ENCODE data around the gene PODNL1.
"Not testable (repeated sequence)": the region's sequence is repeated elsewhere in the genome, so short reads cannot be mapped to it uniquely, and the experiment has no call there.

The PODNL1 gene

GRCh38 chr19:13972368-13973155, 34.3 kb upstream of the PODNL1 start:
- DNase-seq, result no peak

GRCh38 chr19:13971868-13972267, 33.7 kb upstream of the PODNL1 start:
- DNase-seq, result not testable (repeated sequence)

GRCh38 chr19:13969897-13970296, 31.7 kb upstream of the PODNL1 start:
- DNase-seq, result no peak

GRCh38 chr19:13968999-13969398, 30.8 kb upstream of the PODNL1 start:
- DNase-seq, result no peak

- no peak for DNase-seq
Measured at GRCh38 chr19:13968383-13968935, 30.2 kb upstream of the PODNL1 start.

- DNase-seq, result not testable (repeated sequence)
Measured at GRCh38 chr19:13967206-13967605, 29.0 kb upstream of the PODNL1 start.

GRCh38 chr19:13966684-13967128, 28.5 kb upstream of the PODNL1 start:
- no peak for DNase-seq

DNA sequence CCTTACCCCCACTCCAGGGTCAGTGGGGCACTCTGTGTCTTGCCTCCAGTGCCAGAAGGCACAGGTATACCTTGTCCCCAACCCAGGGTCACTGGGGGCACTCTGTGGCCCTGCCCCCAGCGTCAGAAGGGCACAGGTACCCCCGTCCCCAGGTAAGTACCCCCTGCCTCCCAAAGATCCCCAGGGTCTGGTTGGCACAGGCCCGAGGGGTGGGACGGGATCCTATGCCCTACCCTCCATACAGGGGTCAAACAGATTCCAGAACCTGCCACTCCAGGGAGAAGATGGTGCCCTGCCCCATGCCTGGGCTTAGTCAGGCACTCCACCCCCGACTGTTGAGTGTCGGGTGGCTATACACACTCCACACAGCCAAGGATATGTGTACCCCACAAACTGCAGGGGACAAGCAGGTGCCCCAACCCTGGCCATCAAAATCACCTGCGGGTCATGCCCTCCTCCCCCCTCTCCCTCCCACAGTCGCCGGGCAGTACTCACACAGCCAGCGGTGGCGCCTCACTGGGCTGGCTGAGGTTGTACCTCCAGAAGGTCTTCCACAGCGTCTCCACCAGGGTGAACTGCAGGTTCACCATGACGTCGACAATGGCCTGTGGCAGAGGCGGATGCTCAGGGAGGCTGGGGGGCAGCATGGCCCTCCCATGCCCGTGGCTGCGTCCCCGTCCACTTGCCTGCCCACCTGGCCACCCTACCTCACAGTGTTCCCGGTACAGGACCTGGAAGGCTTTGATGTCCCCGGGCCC, 27.9 kb upstream of the PODNL1 start:
- no peak for DNase-seq

DNA sequence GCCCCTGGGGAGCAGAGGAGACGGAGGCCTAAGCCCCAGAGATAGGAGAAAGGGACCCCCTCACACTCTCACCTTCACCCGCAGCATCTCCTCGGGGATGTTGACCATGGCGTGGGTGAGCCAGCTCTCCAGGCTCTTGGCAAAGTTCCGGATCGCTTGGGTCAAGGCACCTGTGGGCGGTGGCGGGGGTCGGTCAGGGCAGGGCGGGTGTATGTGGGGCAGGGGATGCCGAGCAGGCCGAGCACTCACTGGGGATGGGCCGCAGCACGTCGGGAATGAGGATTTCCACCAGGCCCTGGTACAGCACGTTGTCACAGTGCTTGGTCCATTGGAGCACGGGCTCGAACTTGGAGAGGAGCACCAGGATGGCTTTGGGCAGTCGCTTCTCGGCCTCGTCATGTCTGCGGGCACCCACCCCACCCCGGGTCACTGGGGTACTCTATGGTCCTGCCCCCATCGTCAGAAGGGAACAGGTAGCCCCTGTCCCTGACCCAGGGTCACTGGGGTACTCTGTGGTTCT, 27.2 kb upstream of the PODNL1 start:
- no peak for DNase-seq

GRCh38 chr19:13964776-13965175, 26.6 kb upstream of the PODNL1 start:
- DNase-seq, result no peak

DNA sequence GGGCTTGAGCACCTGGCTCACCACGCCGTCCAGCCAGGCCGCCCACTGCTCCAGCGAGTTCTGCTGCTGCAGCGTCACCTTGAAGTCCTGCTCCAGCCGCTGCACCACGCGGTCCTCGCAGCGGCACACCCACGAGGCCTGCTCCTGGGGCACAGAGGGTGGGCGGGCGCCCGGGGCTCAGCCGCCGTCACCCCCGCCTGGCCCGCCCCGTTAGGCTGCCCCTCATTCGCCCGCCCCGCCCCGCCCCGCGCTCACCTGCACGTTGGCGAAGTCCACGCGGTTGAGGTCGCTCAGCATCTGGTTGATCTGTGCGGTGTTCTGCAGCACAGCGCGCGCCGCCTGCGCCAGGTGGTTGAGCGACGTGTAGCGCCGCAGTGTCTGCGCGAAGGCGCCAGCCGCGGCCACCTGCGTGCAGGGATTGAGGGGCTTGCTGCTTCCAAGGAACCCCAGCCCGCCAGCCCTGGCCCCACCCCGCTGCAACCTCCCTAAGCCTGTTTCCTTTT, 25.4 kb upstream of the PODNL1 start:
- DNase-seq, result no peak

- peak; percentile 36 for DNase-seq
Measured at GRCh38 chr19:13962699-13963602, 24.7 kb upstream of the PODNL1 start.

DNA sequence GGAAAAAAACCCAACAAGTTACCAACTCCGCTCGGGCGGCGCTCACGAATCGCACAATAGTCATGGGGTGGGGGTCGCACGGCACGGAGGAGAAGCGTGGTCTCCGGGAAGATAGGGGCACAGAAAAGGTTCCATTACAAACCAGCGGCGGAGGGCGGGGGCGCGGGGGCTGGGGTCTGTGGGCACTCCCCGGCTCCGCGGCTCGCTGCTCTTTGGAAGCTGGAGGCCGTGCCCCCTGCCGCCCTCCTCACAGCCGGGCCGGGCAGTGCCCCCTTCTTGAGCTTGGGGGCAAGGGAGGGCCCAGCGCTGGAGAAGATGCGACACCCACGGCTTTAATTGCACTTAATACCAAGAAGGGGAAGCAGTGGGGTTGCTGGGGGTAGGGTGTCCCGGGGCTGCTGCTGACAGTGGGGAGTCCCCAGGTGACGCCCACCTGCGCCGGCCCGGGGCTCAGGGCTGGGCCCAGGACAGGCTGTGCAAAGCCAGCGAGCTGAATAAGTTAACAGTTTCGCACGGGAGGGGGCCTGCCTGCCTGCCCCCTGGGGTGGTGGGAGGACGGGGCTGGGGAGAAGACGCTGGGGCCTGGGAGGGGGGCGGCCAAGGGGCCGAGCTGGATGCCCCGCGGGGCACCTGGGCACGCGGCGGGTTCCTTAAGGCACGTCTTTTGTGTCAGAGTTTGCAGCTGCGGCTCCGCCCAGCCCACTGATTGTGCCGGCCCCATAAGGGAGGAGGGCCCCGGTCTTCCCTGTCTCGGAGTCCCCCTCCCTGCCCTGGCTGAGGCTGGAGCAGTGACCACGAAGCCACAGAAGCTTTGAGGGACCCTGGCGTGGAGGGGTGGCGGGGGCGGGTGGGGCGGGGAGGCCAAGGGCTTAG, 23.8 kb upstream of the PODNL1 start:
- DNase-seq, result no peak

DNA sequence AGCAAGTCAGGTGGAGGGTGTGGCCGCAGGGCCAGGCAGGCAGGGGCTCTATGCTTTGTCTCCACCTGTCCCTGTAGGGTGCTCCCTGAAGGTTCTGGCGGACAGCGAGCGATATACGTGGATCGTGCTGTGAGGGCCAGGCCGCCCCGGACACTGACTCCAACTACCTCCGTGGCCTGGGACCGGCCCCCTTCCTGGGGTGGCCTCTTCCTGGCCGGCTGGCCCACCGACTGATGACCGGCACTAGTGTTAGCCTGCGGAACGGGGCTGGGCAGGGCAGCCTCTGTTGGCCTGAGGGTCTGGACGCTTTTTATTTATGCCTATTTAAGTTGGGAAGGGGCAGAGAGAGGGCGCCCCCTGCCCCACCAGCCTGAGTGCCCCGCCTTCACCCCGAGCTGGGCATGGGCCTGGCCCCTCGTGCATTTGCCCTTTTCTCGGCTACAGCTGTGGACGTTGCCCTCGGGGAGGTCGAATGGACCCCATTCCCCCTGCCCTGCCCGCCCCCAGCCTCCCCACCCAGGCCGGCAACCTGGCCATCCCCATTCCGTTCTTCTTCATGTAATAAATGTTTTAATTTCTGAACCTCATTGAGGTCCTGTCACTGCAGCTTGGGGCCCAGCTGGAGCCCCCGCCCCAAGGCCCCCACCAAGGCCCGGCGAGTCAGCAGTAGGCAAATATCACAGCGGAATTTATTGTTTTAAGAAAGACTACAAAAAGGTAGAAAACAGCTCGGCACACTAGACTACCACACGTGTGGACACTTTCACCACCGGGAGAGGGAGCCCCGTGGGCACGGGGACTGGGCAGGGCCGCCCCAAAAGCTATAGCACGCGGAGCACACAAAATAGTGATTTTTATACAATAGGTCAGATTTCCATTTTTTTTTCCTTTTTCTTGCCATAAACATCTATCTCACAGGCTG, 22.9 kb upstream of the PODNL1 start:
- DNase-seq, result no peak

GRCh38 chr19:13959962-13960862, 22.0 kb upstream of the PODNL1 start:
- DNase-seq, result no peak

DNA sequence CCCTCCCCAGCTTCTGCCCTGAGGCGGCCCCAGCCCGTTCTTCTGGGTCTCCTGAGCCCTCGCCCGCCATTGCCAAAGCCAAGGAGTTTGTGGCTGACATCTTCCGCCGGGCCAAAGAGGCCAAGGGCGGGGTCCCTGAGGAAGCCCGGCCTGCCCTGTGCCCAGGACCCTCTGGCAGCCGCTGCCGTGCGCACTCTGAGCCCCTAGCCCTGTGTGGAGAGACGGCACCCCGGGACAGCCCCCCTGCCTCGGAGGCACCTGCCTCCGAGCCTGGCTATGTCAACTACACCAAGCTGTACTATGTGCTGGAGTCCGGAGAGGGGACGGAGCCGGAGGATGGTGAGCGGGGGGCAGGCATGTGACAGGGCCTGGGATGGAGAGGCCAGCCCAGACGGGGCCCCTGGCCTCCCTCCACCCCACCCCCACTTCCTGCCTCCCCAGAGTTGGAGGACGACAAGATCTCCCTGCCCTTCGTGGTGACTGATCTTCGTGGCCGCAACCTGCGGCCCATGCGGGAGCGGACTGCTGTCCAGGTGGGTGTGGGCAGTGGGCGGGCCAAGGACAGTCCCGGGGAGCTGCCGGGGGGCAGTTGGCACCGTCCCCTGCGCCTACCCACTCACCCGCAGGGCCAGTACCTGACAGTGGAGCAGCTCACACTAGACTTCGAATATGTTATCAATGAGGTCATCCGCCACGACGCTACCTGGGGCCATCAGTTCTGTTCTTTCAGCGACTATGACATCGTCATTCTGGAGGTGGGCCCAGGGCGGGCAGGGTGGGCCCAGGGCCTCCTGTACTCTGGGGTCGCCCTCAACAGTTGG, 21.1 kb upstream of the PODNL1 start:
- no peak for DNase-seq

- DNase-seq, result no peak
Measured at GRCh38 chr19:13958043-13958442, 19.8 kb upstream of the PODNL1 start.

DNA sequence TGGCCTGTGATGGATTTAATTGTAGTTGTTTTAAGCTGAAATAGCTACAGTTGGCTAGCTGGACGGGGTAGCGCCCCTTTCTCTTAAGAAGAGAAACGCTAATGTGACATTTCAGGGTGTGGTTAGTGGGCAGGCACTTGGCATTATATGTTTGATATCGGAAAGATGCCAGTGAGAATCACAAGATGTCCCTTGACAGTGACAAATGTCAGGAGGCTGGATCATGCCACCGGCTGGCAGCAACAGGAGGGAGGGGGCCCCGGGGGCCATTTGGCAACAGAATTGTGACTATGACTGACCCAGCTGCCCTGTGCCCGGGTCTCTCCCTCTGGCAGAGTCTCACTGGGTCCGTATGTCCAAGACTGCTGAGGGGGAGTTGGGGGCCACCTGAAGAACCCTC, 18.8 kb upstream of the PODNL1 start:
- no peak for DNase-seq
